Left ventricle myocardium inferior (tissue), 1 donor: ENCODE results near the gene DSCAML1. TPM values are rescaled to one million over a fixed set of nuclear protein-coding genes. Genes with fewer than 3 reads are reported as not detected.

Source experiments
- DNase-seq: peaks from one replicate; pipeline ENCODE4 v3.0.0-alpha.2; 2020
- H3K27ac ChIP-seq: fragments of 200-600 bp; replicated peaks from 2 replicates; pipeline ENCODE4 v1.8.0; 2021
- H3K27me3 ChIP-seq: fragments of 200-600 bp; 2 replicates; pipeline ENCODE4 v1.8.0; 2021; ENCODE audit warnings: low read depth
- H3K36me3 ChIP-seq: fragments of 200-600 bp; 2 replicates; pipeline ENCODE4 v1.8.0; 2021
- H3K4me1 ChIP-seq: fragments of 200-600 bp; 2 replicates; pipeline ENCODE4 v1.8.0; 2021
- H3K4me3 ChIP-seq: fragments of 200-600 bp; 2 replicates; pipeline ENCODE4 v1.8.0; 2021; ENCODE audit warnings: mild to moderate bottlenecking, moderate library complexity
- H3K9me3 ChIP-seq: fragments of 200-600 bp; replicated peaks from 2 replicates; pipeline ENCODE4 v1.8.0; 2021
- CTCF ChIP-seq: fragments of 200-600 bp; IDR thresholded peaks from 2 replicates; pipeline ENCODE4 v1.8.0; 2021; ENCODE audit warnings: antibody characterized with exemption, mild to moderate bottlenecking, borderline replicate concordance
- intact Hi-C: fragments of 100-400 bp; cut with micrococcal nuclease; formaldehyde crosslinking; loops from one replicate; pipeline ENCODE4 v1.11.0; 2022
- total RNA-seq: library from RNA; stranded (reverse); fragmentation: NEBNext Ultra II Directional; extraction: Animal tissue kit (Norgen Biotek cat#: 25700); gene quantifications from one replicate; pipeline ENCODE4 v1.2.1, GENCODE V29; 2021
- donor health status: DM: no; HTN: yes; CAD: no; lungs with severe emphysema.

Gene DSCAML1
- total RNA-seq, 1 donor from 2014 or later, result 0.19 TPM

GRCh38 chr11:117468888-117469287 is 328.1 kb downstream of the DSCAML1 start:
- Histone ChIP-seq H3K4me3 (no peak overlapping the region), H3K4me1 (no peaks in the 10 kb centered on the region), H3K27ac (no peak overlapping the region), H3K27me3 (no peaks in the 10 kb centered on the region), H3K36me3 (peaks cover 5% of the 10 kb centered on the region), H3K9me3 (no peaks in the 10 kb centered on the region)
- intact Hi-C loops, result no loop called here
- no peak for TF ChIP-seq CTCF
- no peak for DNase-seq

- DNase-seq, result no peak
- H3K4me1 ChIP-seq, result no peaks in the 10 kb centered on the region
- H3K27me3 ChIP-seq, result no peaks in the 10 kb centered on the region
- no peaks in the 10 kb centered on the region for H3K9me3 ChIP-seq
- H3K36me3 ChIP-seq, result peaks cover 5% of the 10 kb centered on the region
- intact Hi-C loops, result no loop called here
- H3K27ac ChIP-seq, result no peak overlapping the region
- no peak overlapping the region for H3K4me3 ChIP-seq
- no peak for TF ChIP-seq CTCF
These were observed 329.2 kb downstream of the DSCAML1 start for GRCh38 chr11:117467770-117468169.

GRCh38 chr11:117466966-117467365 is 330.1 kb downstream of the DSCAML1 start:
- H3K4me1 ChIP-seq, result no peaks in the 10 kb centered on the region
- TF ChIP-seq CTCF, result no peak
- no peak for DNase-seq
- H3K27me3 ChIP-seq, result no peaks in the 10 kb centered on the region
- no peak overlapping the region for H3K4me3 ChIP-seq
- no peak overlapping the region for H3K27ac ChIP-seq
- intact Hi-C loops, result no loop called here
- H3K36me3 ChIP-seq, result peaks cover 5% of the 10 kb centered on the region
- no peaks in the 10 kb centered on the region for H3K9me3 ChIP-seq

- no peak for TF ChIP-seq CTCF
- DNase-seq, result no peak
- no peaks in the 10 kb centered on the region for H3K27me3 ChIP-seq
- H3K9me3 ChIP-seq, result no peaks in the 10 kb centered on the region
- H3K4me3 ChIP-seq, result no peak overlapping the region
- intact Hi-C loops, result no loop called here
- no peak overlapping the region for H3K27ac ChIP-seq
- no peaks in the 10 kb centered on the region for H3K4me1 ChIP-seq
- peaks cover 5% of the 10 kb centered on the region for H3K36me3 ChIP-seq
These were observed 331.6 kb downstream of the DSCAML1 start for GRCh38 chr11:117465236-117465997.

- intact Hi-C loops, result no loop called here
- Histone ChIP-seq H3K9me3 (no peaks in the 10 kb centered on the region), H3K27ac (no peak overlapping the region), H3K4me1 (no peaks in the 10 kb centered on the region), H3K36me3 (peaks cover 5% of the 10 kb centered on the region), H3K4me3 (no peak overlapping the region), H3K27me3 (no peaks in the 10 kb centered on the region)
- no peak for TF ChIP-seq CTCF
- no peak for DNase-seq
These were observed 332.2 kb downstream of the DSCAML1 start for GRCh38 chr11:117464778-117465177.
